Hematopoietic multipotent progenitor cell treated with erythropoietin and hydrocortisone succinate and interleukin-3 and kit ligand, for 6 days (in vitro differentiated cells): ENCODE measurements around the gene GALNT10.
A peak's percentile ranks its signal among the peaks of the same experiment; 100 is the strongest.

Source experiments
- DNase-seq: peaks from one replicate; pipeline ENCODE4 v3.0.0-alpha.2; 2015

Gene GALNT10

DNA sequence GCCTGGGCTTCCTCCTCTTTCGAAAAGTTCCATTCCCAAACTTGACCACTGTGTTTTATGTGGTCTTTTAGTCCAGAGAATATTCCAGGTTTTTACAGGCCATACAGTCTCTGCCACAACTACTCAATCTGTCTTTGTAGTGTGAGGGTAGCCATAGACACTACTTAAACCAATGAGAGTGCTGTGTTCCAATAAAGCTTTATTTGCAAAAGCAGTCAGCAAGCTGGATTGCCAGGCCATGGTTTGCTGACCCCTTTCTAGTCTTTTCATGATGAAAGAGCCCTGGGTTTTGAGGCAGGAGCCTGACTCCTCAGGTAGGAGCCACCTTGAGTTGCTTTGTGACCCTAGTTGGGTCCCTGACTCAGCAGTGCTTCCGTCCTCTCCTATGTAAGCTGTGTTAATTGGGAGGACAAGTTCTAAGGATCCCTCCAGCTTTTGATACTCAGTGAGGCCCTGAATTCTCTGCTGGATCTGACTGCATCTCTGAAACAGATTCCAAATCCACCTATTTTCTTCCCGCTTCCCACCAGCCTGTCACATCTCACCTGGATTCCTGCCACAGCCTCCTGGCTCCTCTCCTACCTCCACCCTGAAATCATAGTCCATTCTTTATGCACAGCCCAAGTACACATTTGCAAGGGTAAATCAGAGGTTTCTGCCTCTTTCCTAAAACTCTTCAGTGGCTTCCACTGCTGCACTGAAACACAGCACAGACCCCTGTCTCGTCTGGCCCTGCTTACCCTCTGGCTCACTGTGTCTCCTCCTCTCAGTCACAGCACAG is 13.5 kb downstream of the GALNT10 start:
- DNase-seq, result no peak

DNA sequence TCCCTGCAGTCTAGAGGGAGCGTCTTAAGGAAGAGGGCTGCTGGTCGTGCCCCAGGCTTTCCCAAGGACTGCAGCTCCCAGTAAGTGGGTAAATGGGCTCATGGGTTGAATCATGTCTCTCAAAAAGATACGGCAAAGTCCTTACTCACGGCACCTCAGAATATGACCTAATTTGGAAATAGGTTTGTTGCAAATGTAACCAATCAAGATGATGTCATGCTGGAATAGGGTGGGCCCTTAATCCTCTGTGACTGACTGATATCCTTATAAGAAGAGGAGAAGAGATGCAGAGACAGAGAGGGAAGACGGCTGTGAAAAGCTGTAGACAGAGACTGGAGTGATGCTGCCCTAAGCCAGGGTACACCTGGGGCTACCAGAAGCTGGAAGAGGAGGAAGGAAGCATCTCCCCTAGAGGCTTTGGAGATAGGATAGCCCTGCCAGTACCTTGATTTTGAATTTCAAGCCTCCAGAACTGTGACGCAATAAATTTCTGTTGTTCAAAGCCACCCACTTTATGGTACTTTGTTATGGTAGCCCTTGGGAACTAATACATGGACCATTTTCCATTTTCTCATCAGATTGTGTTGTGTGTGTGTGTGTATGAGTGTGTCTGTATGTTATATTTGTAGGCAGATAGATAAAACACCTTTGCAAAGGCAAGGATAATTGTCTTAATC is 15.0 kb downstream of the GALNT10 start:
- peak; percentile 62 for DNase-seq

DNA sequence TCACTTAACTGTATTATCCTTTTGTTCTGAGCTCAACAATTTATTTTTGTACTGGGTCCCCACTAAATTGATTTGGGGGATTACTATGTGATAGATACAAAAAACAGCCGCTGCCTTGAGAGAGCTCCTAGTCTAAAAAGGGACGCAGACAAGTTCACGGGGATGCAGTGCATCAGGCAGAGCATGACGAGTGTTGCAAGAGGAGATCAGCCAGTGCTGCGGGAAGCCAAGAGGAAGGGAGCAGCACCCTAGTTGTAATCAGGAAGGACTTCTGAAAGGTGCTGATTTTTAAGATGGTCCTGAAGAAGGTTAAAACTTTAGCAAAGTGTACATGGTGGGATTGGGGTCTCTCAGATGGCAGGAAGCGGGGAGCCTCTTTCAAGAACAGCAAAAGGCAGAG is 15.8 kb downstream of the GALNT10 start:
- no peak for DNase-seq

DNA sequence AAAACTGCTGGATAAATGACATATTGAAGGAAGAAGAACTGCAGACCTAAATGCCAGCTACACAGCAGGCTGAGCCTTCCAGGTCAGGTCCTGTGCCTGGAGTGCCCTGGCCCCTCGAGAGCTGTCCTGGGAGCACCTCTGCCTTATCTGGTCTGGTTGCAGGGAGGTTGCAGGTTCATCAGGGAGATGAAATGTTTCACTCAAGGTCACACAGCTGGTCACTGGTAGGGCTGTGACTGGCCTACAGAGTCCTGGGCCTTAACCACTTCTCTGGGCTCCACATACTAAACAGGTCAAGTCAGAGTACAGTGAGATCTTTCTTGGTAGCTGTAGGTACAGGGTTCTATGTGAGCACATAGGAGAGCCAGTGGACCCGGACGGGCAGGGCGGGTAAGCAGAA is 16.7 kb downstream of the GALNT10 start:
- DNase-seq, result no peak

DNA sequence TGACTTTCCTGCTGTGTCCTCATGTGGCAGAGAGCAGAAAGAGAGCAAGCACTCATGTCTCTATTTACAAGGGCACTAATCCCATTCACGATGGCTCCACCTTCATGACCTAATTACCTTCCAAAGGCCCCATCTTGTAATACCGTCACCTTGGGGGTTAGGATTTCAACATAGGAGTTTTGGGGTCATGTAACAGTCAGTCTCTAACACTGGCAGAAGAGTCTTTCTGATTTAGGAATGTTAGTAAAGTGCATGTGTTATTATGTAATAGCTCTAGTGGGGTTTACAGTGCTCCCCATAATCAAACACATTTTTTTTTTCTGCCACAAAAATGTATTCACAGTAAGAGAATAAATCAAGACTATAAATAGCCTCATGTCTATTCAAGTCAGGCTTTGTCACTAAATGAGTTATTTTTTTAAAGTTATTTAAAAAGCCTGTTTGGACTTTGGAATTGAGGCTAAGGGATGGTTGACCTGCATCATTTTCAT is 19.1 kb downstream of the GALNT10 start:
- DNase-seq, result no peak

DNA sequence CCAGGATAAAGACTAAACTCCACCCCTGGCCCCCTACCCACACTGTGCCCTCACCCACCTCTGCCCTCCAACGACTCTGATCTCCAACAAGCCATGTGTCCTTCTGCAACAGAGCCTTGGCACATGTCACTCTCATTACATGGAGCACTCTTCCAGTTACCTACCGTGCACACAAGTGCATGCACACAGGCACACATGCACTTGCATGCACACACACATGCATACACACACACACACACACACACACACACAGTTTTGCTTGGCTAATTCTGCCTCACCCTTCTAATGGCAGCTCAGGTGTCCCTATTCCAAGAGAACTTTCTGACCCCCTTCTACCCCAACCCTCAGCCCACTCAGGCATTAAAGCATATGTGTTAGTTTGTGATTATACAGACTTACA is 19.6 kb downstream of the GALNT10 start:
- no peak for DNase-seq

DNA sequence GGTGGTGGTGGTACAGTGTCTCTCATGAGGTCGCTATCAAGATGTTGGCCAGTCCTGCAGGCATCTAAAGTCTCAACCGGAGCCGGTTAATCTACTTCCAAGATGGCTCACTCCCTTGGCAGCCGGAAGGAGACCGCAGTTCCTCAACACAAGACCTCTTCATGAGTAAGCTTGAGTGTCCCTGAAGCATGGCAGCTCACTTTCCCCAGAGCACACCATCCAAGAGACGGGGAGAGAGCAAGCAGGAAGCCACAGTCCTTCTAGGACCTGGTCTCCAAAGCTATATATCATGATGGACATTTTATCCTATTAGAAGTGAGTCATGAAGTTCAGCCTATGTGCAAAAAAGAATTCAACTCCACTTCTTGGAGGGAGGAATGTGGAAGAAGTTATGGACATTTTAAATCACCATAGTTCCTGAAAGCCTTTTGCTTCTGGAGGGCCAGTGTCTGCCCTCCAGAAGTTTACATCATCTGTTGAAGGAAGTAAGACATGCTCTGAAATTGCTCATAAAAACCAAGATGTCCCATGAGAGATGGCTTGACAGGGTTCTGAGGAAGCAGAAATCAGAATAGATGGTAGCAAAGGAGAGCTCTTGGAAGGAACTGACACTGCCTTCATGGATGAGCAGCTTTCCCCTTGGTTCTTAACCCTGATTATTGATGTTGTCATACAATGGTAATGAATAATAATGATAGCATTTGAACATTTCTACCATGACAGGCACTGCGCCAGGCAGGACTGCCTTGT is 21.3 kb downstream of the GALNT10 start:
- no peak for DNase-seq

DNA sequence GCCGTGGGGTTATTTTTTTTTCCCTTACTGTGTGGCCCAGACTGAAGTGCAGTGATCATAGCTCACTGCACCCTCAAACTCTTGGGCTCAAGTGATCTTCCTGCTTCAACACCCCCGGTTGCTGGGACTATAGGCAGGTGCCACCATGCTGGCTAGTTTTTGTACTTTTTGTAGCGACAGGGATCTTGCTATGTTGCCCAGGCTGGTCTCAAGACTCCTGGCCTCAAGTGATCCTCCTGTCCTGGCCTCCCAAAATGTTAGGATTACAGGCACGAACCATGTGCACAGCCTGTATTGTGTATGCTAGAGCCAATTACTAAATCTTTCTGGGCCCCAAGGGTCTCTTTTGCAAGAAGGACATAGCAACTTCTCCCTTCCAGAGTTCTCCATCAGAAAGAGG is 23.1 kb downstream of the GALNT10 start:
- DNase-seq, result no peak

DNA sequence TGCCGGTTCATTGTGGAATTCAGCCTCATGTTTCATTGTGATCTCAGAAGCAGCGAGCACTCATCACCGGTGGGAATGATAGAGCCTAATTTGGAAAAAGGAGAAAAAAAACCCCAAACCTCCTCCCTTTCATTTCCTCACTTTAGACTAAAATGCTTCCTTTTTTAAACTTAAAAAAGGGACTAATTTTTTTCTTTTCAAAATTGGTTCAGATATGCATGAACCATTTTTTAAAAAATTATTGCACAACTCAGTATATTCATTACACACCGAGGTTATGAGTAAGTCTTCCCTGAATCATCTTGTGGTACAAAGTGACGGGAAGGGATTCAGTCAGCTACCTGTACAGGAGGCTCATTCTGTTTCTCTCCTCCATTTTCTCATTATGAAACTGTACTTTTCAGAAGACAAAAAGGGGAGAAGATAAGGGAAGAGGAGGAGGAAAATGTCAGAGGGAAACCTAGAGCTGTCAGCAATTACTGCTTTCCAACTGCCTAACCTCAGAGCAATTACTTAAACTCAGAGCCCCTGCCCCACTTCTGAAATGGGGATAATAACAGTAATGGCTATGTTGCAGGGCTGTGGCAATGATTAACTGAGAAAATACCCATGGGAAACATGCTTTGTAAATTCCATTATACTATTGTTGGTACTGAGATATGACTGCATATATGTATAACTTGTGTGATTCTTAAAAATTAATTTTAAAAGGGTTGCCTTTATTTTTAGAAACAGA is 24.0 kb downstream of the GALNT10 start:
- DNase-seq, result no peak

DNA sequence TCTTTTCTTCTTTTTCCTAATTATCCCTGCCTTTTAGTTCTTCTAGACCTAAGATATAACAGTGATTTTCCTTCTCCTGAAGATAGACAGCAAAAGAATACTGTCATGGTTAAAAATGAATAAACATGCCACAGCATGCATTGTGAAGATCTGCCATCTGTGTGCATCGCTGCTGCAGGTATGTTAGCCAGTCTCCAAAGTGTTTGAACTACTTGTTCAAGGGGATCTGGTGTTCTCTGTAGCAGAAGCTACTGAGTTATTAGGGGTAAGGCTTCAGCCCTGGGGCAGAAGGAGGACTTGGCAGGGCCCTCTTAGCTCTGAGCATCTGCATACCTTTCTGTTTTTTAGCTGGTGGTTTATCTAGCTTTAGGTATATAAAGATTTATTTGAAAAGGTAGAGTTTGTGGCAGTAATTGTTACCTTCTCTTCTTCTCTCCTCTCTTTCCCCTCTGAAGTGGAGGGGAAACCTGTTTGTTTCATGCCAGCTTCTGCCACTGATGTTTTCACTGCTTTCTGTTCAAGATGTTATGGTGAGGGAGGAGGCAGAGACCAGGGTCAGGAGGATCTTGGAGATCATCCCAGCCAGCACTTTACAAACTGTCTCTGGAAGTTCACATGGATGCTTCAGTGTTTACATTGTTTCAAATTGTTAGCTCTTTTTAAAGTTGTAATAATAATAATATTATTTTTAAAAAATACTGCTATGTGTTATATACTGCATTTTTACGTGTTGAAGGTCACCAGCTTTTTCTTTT is 25.2 kb downstream of the GALNT10 start:
- no peak for DNase-seq

DNA sequence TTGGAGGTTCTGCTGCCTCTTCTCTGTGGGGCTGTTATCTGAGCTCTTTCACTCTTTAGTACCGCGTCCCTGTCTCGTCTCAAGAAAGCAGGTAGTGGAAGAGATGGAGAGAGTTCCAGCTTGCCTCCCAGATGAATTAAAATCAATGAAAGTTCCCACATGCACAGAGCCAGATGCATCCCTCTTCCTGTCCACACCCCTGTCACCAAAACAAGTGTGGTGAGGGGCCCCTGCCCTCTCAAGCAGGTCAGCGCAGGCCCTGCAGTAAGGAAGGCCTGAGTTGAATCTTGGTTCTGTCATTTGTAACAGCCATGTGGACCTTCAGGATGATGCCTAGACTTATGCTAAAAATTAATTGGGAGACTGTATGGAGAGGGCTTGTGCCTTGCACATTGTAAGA is 26.9 kb downstream of the GALNT10 start:
- no peak for DNase-seq

DNA sequence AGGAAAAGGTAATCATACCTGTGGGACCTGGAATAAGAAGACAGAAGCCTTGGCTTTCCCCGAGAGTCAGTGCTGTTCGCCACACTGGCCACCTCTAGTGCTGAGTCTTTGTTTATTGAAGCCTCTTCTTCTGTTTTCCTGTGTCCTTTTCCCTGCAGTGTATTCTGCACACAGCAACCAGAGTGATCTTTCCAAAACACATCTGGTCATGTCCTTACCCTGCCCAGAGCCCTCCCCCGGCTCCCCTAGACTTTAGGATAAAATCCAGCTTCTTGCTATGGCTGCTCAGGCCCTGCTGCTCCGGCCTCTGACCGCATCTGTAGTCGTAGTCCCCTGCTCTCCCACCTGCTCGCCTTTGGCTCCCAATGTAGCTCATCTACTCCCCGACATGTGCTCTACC is 28.3 kb downstream of the GALNT10 start:
- DNase-seq, result no peak

DNA sequence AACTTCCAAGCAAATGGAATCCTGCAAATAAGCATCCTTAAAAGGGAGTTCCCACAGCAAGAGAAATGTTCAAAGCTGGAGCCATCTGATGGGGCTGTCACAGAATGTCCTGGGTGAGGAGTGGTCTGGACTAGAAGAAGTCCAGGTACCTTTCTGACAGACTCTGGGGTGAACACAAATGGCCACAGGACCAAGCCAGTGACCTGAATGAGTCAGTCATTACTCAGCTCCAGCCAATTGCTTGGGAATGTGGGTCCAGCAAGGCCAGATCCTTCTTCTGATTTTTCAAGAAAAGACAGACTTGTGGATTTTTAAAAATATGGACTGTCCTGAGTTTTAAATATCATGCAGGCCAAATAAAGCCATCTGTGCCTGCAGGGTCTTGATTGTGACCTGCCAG is 30.1 kb downstream of the GALNT10 start:
- DNase-seq, result no peak

DNA sequence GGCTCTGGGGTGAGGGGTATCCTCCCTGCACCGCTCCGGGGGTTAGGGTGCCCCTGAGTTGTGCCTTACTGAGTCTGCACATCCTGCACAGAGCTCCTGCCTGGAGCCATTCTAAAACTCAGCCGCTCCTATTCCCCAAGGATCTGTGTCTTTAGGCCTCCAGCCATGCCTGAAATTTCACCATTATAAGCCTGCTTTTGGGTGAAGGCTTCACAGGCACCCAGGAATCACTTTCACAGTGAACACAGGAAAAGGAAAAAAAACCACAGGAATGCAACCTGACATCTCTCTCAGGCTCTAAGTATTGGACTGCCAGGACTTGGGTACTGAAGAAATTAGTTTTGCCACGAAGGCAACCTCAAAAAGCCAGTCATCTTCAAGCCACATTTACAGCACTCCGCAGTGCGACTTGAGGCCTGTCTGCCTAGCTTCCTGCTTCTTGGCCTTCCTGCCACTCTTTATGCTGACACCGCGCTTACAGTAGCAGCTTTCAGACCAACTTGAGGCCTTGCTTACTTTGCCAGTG is 30.9 kb downstream of the GALNT10 start:
- DNase-seq, result peak; percentile 70

DNA sequence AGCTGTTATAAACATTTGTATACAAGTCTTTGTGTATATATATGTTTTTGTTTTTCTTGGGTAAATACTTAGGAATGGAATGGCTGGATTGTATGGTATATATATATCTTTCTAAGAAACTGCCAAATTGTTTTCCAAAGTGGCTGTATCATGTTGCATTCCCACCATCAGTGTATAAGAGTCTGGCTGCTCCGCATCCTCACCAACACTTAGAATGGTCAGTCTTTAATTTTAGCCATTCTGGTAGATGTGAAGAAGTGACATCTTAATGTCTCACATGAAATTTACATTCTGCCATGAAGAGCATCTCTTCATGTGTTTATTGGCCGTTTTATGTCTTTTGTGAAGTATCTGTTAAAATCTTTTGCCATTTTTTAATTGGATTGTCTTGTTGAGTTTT is 31.9 kb downstream of the GALNT10 start:
- no peak for DNase-seq

DNA sequence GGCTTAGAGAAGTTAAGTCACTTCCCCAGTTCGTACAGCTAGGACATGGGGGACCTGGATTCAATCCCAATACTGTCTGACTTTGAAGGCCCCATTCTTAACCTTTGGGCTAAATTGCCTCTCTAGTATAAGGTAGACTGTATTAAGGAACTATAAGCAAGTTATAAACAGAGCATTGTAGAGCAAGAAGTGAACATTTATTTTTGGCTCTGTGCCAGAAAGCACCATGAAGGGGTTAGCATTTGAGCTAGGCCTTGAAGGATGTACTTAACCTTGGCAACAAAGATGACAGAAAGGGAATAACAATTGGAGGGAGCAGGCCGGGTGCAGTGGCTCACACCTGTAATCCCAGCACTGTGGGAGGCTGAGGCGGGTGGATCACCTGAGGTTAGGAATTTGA is 32.8 kb downstream of the GALNT10 start:
- DNase-seq, result peak; percentile 48

DNA sequence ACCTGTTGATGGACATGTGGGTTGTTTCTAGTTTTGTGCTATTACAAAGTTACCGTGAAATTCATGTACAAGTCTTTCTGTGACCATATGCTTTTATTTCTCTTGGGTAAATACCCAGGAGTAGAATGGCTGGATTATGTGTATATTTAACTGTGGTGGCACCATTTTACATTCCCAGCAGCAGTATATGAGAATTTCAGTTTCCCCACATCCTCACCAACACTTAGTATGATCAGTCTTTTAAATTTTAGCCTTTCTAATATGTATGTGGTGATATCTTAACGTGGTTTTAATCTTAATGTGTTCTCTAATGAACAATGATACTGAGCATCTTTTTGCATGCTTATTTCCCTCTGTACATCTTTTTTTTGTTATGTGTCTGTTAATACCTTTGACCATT is 36.6 kb downstream of the GALNT10 start:
- no peak for DNase-seq

DNA sequence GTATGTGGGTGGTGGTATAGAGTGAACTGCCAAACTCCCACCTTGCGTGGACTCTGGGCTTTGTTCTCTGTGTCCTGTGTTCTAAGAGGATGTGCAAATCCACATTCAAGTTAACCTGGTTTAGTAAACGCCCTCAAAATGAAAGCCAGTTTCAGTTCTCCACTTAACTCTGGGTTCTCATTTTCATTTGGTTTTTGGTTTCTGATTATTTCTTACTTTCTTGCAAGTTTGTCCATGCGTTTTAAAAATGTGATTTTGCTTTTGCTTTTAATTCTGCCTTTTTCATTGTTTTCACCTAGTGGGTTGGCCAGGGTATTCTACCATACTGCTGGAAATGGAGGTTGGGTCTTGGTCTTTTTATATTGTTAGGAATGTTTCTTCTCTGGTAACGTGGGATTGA is 38.2 kb downstream of the GALNT10 start:
- no peak for DNase-seq

DNA sequence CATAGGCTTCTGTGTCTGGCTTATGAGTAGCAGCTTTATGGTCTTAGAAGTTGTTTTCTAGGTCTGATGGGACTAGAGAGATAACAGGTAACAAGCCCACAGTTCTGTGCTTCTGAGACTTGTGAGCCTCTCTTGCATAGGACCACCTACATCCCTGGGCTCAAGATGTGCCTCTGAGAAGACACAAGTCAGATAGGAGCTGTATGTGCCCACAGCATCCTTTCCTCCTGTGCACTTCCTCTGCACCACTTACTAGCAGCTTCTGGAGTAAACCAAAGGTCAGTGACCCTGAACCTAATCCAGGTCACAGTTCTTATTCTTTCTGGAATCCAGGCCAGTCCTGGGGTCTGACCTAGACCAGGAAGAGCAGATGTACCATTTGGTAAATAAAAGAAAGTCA is 40.0 kb downstream of the GALNT10 start:
- DNase-seq, result no peak

DNA sequence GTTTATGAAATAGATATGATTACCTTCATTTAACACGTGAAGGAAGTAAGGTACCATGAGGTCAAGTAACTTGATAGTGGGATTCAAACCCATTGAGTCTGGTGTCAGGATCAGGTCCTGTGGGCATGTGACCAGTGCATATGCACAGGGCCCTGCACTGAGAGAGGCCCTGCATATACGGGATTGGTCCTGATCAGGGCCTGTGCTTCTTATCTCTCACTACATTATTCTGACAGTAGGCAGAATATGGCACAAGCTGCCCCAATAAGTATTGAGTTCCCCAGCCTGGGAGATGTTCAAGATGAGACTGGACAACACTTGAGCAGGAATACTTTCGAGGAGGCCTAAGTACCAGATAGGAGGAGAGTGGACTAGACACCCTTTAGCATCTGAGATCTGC is 44.0 kb downstream of the GALNT10 start:
- DNase-seq, result peak; percentile 67

DNA sequence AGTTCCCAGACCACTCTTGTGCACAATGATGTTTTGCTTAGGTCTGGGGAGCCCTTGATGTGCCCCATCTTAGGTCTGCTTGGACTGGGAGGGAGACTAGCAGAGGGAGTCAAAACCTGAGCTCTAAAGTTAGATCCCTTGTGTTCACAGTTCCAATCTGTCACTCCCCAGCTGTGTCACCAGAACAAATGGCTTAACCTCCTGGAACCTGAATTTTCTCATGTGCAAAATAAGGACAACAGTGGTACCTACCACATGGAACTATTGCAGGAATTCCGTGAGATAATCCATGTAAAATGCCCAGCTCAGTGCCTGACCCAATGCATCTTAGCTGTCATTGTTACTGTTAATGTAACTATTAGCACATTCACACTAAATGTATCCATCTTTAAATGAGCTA is 45.5 kb downstream of the GALNT10 start:
- no peak for DNase-seq
